ENCODE results near the gene HARBI1. TPM values are rescaled to one million over a fixed set of nuclear protein-coding genes. Genes with fewer than 3 reads are reported as not detected.
A peak's percentile ranks its signal among the peaks of the same experiment; 100 is the strongest.

The HARBI1 gene
- total and polyA plus RNA-seq, 9 of the 15 experiments (the other 6 are each of a cell fraction or from before 2014, with no cell fraction given): 3.5 to 8.4 (median 5.5) TPM

DNA sequence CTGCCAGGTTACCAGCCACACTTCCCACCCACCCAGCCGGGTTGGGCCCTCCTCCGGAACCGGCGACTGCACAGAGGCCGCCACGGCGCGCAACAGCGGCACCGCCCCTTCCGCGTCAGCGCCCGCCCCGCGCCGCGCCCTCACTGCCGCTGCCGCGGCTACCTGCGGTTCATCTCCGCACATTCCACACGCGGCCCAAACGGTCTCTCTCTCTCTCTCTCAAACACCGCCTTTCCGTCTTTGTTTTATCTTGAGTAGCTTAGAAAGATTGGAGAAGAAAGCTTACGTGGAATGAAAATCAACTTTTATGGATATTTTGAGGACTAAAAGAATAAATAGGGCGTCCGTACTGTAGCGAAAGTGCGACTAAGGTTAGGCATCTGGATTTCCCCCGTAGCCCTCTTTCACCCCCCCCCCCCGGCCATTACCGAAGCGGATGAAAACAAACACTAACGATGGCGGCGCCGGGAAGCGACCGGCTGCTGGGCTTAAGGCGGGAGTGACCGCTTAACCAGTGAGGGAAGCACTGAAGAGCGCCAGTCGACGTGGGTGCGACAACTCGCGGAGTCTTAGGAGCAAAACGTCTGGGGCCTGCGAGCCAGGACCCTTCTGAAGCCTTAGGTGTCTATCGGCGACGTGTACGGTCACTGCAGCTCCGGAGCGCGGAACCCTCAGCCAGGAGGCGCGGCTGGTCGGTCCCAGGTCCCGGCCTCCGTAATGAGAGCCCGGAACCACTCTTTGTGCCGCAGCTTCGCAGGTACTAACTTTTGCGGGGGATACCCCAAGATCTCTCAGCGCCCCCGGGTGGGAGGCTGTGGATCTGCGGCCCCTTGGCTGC is at the start of gene HARBI1, which contains the start of gene ATG13 (continued):
- peak; percentile 63 for TF ChIP-seq HCFC1 (IDR thresholded peaks at IDR 0.05; ENCODE audit: low read depth, low read length)
- peak; percentile 53 for TF ChIP-seq PHF20 (IDR thresholded peaks at IDR 0.05; ENCODE audit: partially characterized antibody)
- TF ChIP-seq RB1 (IDR thresholded peaks at IDR 0.05; ENCODE audit: low read depth): peak; percentile 87
- no peak for TF ChIP-seq ZZZ3 (IDR thresholded peaks at IDR 0.05)
- TF ChIP-seq TCF7 (IDR thresholded peaks at IDR 0.05; ENCODE audit: borderline replicate concordance): no peak
- no peak for TF ChIP-seq SMAD1 (IDR thresholded peaks at IDR 0.05; ENCODE audit: low read depth, low read length, partially characterized antibody)
- TF ChIP-seq, protein P1, sequence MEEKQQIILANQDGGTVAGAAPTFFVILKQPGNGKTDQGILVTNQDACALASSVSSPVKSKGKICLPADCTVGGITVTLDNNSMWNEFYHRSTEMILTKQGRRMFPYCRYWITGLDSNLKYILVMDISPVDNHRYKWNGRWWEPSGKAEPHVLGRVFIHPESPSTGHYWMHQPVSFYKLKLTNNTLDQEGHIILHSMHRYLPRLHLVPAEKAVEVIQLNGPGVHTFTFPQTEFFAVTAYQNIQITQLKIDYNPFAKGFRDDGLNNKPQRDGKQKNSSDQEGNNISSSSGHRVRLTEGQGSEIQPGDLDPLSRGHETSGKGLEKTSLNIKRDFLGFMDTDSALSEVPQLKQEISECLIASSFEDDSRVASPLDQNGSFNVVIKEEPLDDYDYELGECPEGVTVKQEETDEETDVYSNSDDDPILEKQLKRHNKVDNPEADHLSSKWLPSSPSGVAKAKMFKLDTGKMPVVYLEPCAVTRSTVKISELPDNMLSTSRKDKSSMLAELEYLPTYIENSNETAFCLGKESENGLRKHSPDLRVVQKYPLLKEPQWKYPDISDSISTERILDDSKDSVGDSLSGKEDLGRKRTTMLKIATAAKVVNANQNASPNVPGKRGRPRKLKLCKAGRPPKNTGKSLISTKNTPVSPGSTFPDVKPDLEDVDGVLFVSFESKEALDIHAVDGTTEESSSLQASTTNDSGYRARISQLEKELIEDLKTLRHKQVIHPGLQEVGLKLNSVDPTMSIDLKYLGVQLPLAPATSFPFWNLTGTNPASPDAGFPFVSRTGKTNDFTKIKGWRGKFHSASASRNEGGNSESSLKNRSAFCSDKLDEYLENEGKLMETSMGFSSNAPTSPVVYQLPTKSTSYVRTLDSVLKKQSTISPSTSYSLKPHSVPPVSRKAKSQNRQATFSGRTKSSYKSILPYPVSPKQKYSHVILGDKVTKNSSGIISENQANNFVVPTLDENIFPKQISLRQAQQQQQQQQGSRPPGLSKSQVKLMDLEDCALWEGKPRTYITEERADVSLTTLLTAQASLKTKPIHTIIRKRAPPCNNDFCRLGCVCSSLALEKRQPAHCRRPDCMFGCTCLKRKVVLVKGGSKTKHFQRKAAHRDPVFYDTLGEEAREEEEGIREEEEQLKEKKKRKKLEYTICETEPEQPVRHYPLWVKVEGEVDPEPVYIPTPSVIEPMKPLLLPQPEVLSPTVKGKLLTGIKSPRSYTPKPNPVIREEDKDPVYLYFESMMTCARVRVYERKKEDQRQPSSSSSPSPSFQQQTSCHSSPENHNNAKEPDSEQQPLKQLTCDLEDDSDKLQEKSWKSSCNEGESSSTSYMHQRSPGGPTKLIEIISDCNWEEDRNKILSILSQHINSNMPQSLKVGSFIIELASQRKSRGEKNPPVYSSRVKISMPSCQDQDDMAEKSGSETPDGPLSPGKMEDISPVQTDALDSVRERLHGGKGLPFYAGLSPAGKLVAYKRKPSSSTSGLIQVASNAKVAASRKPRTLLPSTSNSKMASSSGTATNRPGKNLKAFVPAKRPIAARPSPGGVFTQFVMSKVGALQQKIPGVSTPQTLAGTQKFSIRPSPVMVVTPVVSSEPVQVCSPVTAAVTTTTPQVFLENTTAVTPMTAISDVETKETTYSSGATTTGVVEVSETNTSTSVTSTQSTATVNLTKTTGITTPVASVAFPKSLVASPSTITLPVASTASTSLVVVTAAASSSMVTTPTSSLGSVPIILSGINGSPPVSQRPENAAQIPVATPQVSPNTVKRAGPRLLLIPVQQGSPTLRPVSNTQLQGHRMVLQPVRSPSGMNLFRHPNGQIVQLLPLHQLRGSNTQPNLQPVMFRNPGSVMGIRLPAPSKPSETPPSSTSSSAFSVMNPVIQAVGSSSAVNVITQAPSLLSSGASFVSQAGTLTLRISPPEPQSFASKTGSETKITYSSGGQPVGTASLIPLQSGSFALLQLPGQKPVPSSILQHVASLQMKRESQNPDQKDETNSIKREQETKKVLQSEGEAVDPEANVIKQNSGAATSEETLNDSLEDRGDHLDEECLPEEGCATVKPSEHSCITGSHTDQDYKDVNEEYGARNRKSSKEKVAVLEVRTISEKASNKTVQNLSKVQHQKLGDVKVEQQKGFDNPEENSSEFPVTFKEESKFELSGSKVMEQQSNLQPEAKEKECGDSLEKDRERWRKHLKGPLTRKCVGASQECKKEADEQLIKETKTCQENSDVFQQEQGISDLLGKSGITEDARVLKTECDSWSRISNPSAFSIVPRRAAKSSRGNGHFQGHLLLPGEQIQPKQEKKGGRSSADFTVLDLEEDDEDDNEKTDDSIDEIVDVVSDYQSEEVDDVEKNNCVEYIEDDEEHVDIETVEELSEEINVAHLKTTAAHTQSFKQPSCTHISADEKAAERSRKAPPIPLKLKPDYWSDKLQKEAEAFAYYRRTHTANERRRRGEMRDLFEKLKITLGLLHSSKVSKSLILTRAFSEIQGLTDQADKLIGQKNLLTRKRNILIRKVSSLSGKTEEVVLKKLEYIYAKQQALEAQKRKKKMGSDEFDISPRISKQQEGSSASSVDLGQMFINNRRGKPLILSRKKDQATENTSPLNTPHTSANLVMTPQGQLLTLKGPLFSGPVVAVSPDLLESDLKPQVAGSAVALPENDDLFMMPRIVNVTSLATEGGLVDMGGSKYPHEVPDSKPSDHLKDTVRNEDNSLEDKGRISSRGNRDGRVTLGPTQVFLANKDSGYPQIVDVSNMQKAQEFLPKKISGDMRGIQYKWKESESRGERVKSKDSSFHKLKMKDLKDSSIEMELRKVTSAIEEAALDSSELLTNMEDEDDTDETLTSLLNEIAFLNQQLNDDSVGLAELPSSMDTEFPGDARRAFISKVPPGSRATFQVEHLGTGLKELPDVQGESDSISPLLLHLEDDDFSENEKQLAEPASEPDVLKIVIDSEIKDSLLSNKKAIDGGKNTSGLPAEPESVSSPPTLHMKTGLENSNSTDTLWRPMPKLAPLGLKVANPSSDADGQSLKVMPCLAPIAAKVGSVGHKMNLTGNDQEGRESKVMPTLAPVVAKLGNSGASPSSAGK (IDR thresholded peaks at IDR 0.05): no peak
- peak; percentile 36 for TF ChIP-seq EGR1 (conservative IDR thresholded peaks at IDR 0.05)
- TF ChIP-seq, protein P2, sequence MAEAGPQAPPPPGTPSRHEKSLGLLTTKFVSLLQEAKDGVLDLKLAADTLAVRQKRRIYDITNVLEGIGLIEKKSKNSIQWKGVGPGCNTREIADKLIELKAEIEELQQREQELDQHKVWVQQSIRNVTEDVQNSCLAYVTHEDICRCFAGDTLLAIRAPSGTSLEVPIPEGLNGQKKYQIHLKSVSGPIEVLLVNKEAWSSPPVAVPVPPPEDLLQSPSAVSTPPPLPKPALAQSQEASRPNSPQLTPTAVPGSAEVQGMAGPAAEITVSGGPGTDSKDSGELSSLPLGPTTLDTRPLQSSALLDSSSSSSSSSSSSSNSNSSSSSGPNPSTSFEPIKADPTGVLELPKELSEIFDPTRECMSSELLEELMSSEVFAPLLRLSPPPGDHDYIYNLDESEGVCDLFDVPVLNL (CRISPR knock-in tag; IDR thresholded peaks at IDR 0.05; ENCODE audit: low read depth): no peak
- TF ChIP-seq SAP30 (IDR thresholded peaks at IDR 0.05; ENCODE audit: borderline replicate concordance, insufficient read depth, low read depth, low read length, poor library complexity, severe bottlenecking): peak; percentile 87
- TF ChIP-seq NCOA1 (IDR thresholded peaks at IDR 0.05; ENCODE audit: low read depth): no peak
- TF ChIP-seq, protein P3, sequence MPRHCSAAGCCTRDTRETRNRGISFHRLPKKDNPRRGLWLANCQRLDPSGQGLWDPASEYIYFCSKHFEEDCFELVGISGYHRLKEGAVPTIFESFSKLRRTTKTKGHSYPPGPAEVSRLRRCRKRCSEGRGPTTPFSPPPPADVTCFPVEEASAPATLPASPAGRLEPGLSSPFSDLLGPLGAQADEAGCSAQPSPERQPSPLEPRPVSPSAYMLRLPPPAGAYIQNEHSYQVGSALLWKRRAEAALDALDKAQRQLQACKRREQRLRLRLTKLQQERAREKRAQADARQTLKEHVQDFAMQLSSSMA (CRISPR knock-in tag; IDR thresholded peaks at IDR 0.05): no peak
- TF ChIP-seq KHSRP (IDR thresholded peaks at IDR 0.05): no peak
- no peak for TF ChIP-seq NR1H2 (CRISPR knock-in tag; IDR thresholded peaks at IDR 0.05)
- TF ChIP-seq ZNF668 (CRISPR knock-in tag; IDR thresholded peaks at IDR 0.05): no peak
- TF ChIP-seq ZNF133 (CRISPR knock-in tag; IDR thresholded peaks at IDR 0.05): no peak

All from K562 (cell line).